HL-60/S4 (cell line): ENCODE results near the gene ACVR1B.

Experiments used
- in situ Hi-C: fragments of 300-500 bp; cut with MboI; formaldehyde crosslinking; loops from 2 replicates; pipeline ENCODE4 v1.14.3; 2022; ENCODE audit warnings: low sequenced_read_pairs

The ACVR1B gene

GRCh38 chr12:51942501-51943000, 8.9 kb upstream of the ACVR1B start:
- in situ Hi-C loops = no loop called here

DNA sequence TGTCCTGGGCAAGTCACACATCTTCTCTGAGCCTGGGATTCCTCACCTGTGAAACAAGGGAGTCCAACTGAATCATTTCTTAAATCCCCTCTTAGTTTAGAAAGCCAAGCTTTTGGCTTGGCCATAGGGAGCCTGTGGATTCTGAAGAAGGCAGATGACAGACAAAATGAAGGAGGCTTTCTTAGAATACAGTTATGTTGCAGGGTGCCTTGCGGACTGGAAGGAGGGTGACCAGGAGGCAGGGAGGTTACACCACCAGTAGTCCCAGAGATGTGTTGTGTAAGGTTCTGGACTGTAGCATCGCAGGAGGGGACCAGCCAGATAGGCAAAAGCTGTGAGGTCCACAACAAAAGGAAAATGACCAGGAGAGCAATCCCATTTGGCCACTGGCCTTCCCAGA, 8.2 kb upstream of the ACVR1B start:
- in situ Hi-C loops = no loop called here

- in situ Hi-C loops = no loop called here
Measured at GRCh38 chr12:51944608-51945233, 6.8 kb upstream of the ACVR1B start.

GRCh38 chr12:51947246-51947996, 4.1 kb upstream of the ACVR1B start:
- in situ Hi-C loops = no loop called here

- in situ Hi-C loops = no loop called here
Measured at GRCh38 chr12:51948066-51948465, 3.4 kb upstream of the ACVR1B start.

DNA sequence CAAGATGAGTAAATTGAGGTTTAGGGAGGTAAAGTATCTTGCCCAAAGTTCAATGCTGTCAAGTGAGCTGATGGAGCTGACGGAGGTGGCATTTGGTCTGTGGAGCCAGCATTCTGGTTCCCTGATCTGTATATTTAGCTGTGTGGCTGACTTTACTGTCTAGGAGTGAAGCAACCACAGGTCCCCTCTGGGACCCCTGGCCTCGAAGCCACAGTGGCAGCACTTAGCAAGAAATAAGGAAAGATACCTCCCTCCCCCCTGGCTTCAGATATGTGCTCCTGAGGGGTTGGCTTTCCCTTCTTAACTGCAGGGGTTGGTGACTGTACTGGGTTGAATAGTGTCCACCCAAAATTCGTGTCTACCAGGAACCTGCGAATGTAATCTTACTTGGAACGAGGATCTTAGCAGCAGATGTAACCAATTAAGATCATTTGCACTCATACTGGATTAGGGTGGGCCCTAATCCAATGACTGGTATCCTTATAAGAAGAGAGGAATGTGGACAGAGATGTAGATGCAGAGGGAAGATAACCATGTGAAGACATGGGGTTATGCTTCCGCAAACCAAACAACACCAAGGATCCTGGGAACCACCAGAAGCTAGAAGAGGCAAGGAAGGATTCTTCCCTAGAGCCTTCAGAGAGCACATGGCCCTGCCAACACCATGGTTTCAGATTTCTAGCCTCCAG, 2.0 kb upstream of the ACVR1B start:
- in situ Hi-C loops = no loop called here

DNA sequence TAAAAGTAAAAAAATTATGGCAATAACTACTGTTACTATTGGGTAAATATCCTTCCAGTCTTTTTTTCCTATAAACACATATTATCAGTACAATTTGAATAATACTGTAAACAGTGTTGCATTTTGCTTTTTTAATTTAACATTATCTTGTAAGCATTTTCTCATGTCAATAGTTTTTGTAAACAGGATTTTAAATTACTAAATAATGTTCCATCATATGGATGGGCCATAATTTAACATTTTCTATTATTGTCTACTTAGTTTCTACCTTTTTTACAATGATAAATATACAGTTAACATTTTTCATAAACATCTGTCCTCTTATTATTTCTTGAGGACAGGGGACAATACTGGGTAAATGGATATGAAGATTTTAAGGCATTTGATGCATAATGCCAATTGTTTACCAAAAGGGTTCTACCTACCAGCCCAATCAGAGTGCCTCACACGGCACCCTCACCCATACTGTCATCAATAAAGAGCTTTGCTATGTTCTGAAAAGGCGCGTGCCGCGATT, 759 bp upstream of the ACVR1B start:
- in situ Hi-C loops = no loop called here

DNA sequence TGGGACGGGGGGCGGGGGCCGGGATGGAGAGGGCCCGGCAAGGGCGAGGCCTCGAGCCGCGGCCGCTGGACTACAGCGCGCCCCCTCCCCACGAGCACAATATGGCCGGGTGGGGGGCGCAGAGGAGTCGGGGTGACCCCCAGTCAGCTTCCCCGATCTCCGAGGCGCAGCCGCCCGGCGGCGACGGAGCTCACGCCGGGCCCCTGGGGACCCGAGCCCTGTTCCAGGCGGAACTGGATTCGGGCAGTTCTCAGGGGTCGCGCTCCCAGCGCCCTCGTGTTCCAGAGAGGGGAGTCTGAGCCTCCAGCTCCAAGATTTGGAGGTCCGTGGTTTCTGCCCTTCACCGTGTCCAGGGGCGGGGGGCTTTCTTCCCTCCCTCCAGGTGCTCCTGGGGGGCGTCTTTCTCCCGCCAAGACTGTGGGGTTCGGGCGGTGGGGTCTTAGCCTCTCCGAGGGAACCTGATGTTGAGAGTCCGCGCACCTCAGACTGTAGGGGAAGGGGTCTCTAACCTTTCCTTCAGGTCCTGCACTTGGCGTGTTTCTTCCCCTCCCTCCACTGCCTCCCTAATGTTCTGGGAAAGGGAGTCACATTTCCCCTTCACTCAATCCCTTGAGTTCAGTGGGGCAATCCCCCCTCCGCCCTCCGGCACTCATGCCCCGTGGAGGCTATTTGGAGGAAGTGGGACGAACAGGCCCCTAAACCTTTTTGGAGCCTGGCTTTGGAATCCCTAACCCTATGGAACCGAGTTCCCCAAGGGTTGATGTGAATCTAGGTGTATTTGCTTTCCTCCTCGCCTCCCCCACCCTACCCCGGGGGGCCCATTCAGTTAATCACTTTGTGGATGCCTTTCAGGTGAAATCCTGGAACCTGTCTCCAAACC, 584 bp downstream of the ACVR1B start:
- in situ Hi-C loops = no loop called here

DNA sequence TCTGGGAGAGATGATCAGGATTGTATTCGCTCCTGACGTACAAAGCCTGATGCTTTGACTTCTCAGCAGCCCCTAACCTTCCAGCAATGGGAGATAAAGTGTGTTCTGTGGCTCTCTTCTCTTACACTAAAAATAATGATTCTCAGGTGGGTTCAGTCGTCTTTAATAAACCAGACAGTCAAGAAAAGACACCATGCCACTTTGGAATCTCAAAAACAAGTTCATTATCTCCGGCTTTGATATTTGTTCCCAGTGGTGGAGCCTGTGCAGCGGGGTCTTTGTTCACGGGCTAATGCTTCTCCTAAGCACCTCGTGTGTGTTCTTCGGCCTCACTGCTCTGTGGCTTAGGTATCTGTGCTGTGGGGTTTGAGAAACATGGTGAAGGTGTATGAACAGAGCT, 1.6 kb downstream of the ACVR1B start:
- in situ Hi-C loops = no loop called here

- in situ Hi-C loops = no loop called here
Measured at GRCh38 chr12:51953864-51954263, 2.4 kb downstream of the ACVR1B start.

- in situ Hi-C loops = no loop called here
Measured at GRCh38 chr12:51954561-51955361, 3.3 kb downstream of the ACVR1B start.

GRCh38 chr12:51955702-51956101, 4.2 kb downstream of the ACVR1B start:
- in situ Hi-C loops = no loop called here

GRCh38 chr12:51958542-51958941, 7.0 kb downstream of the ACVR1B start:
- in situ Hi-C loops = no loop called here

- in situ Hi-C loops = no loop called here
Measured at GRCh38 chr12:51959211-51959610, 7.7 kb downstream of the ACVR1B start.

GRCh38 chr12:51959921-51960320, 8.4 kb downstream of the ACVR1B start:
- in situ Hi-C loops = no loop called here

- in situ Hi-C loops = no loop called here
Measured at GRCh38 chr12:51960488-51960887, 9.0 kb downstream of the ACVR1B start.

GRCh38 chr12:51960890-51961289, 9.4 kb downstream of the ACVR1B start:
- in situ Hi-C loops = no loop called here

DNA sequence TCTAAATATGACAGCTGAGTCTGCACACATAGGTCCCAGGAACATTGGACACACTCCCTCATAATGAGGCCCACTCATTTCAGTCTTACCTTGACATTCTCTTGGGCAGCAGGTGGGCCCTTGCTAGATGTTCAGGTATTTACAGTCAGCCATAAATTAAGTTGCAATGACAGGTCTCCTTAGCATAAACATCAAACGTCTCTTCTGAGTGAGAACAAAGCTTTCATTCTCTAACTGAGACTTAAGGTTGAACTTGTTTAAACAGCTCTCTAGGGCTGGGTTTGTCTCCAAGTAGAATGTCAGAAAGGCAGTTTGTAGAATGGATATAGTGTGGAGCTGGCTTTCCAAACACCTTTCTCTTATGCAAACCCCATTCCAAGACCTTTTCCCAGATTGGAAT, 10.3 kb downstream of the ACVR1B start:
- in situ Hi-C loops = no loop called here

GRCh38 chr12:51962737-51963136, 11.2 kb downstream of the ACVR1B start:
- in situ Hi-C loops = no loop called here

- in situ Hi-C loops = no loop called here
Measured at GRCh38 chr12:51963477-51963876, 12.0 kb downstream of the ACVR1B start.
